HL-60 (cell line): ENCODE results near the gene RASSF7.

ENCODE experiments used
- CTCF ChIP-seq: IDR thresholded peaks from one replicate; pipeline ENCODE4 v1.5.1; 2011; ENCODE audit warnings: low read length, control low read depth, inconsistent platforms; ENCODE audit not compliant: insufficient read depth
- GABPA ChIP-seq: IDR thresholded peaks from 2 replicates; pipeline ENCODE4 v1.6.1; 2012; ENCODE audit warnings: low read depth
- POLR2AphosphoS5 ChIP-seq: IDR thresholded peaks from 2 replicates; pipeline ENCODE4 v1.6.1; 2012; ENCODE audit warnings: low read depth
- SPI1 ChIP-seq: IDR thresholded peaks from 2 replicates; pipeline ENCODE4 v1.6.1; 2012; ENCODE audit warnings: low read depth, mild to moderate bottlenecking, borderline replicate concordance
- TF ChIP-seq, protein P1 (sequence below): IDR thresholded peaks from 2 replicates; pipeline ENCODE4 v1.6.1; 2012; ENCODE audit warnings: low read depth; ENCODE audit not compliant: insufficient replicate concordance

DNA sequence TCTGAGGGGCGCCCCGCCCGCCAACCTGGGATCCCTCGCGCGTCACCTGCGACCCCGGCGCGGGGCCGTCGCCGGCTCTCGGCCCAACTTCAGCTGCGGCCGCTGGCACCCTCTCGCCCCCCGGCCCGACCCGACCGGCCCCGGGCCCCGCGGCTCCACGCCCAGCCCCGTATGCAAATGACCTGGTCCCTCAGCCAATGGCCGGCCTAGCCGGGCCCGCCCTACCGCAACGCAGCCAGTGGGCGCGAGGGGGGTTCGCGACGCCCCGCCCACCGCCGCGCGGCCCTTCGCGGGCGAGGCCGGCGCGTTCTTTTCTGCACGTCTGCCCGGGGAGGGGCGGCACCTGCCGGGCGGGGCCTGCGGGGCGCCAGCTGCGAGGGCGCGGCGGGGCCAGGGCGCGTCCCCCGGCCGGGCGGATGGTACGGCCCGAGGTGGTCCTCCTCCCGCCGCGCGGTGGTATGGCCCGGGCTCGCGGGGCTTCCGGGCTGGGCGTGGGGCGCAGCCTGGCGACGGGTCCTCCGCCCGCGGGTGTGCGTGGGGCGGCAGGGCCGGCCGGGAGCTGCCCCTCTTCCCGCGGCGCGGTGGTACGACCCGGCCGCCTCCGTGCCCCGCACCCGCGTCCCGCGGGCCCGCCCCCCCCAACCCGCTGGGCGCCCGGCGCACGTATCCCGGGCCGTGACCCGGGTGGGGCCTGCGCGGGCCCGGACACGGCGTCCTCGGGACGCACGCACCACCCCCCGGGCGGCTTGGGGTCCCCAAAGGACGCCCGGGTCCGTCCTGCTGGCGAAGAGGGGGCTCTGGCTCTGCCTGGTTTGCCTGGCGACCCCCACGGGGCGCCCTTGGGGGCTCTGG, 7.8 kb downstream of the RASSF7 start:
- TF ChIP-seq CTCF, result no peak
- no peak for TF ChIP-seq POLR2AphosphoS5
- TF ChIP-seq, protein P1, sequence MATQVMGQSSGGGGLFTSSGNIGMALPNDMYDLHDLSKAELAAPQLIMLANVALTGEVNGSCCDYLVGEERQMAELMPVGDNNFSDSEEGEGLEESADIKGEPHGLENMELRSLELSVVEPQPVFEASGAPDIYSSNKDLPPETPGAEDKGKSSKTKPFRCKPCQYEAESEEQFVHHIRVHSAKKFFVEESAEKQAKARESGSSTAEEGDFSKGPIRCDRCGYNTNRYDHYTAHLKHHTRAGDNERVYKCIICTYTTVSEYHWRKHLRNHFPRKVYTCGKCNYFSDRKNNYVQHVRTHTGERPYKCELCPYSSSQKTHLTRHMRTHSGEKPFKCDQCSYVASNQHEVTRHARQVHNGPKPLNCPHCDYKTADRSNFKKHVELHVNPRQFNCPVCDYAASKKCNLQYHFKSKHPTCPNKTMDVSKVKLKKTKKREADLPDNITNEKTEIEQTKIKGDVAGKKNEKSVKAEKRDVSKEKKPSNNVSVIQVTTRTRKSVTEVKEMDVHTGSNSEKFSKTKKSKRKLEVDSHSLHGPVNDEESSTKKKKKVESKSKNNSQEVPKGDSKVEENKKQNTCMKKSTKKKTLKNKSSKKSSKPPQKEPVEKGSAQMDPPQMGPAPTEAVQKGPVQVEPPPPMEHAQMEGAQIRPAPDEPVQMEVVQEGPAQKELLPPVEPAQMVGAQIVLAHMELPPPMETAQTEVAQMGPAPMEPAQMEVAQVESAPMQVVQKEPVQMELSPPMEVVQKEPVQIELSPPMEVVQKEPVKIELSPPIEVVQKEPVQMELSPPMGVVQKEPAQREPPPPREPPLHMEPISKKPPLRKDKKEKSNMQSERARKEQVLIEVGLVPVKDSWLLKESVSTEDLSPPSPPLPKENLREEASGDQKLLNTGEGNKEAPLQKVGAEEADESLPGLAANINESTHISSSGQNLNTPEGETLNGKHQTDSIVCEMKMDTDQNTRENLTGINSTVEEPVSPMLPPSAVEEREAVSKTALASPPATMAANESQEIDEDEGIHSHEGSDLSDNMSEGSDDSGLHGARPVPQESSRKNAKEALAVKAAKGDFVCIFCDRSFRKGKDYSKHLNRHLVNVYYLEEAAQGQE, result no peak
- no peak for TF ChIP-seq GABPA
- no peak for TF ChIP-seq SPI1
